ENCODE data around the gene DUSP22.

DNA sequence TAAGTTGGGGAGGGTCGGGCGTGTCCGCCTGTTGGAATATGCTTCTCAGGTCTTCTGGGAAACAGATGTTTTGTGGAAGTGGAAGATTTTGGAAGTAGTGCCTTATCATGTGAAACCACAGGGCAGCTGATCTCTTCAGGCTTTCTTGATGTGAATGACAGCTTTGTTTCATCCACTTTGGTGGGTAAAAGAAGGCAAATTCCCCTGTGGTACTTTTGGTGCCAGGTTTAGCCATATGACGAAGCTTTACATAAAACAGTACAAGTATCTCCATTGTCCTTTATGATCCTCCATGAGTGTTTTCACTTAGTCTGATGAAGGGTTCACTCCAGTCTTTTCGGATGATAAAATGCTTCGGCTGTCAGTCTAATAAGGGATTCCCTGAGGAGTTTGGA is 103.8 kb downstream of the DUSP22 start:
- no peak for TF ChIP-seq GATA3 (IDR thresholded peaks at IDR 0.05; ENCODE audit: low read depth, low read length)
- no peak for TF ChIP-seq GATA2 (IDR thresholded peaks at IDR 0.05; ENCODE audit: low read depth, low read length)

Data from SH-SY5Y (cell line).